Spinal cord (tissue), 10 donors: ENCODE measurements around the gene DUOXA2. TPM values are rescaled to one million over a fixed set of nuclear protein-coding genes. Genes with fewer than 3 reads are reported as not detected.

Experiments
- DNase-seq, 6 donors: peaks; one replicate each; pipeline versions ENCODE4 v3.0.0 to v3.0.0-alpha.2; 2013 to 2015; ENCODE audit warnings: low spot score in 6 of 6, low read depth in 4 of 6
- H3K27ac ChIP-seq: one replicate; pipeline ENCODE4 v1.5.1; 2013; ENCODE audit warnings: low read depth, low read length, control low read depth
- H3K27me3 ChIP-seq: one replicate; pipeline ENCODE4 v1.6.1; 2013; ENCODE audit warnings: low read length; ENCODE audit not compliant: control insufficient read depth, insufficient read depth
- H3K36me3 ChIP-seq: one replicate; pipeline ENCODE4 v1.6.1; 2013; ENCODE audit warnings: low read length; ENCODE audit not compliant: control insufficient read depth, insufficient read depth
- H3K4me1 ChIP-seq: one replicate; pipeline ENCODE4 v1.6.1; 2013; ENCODE audit warnings: low read length; ENCODE audit not compliant: control insufficient read depth, insufficient read depth
- H3K4me3 ChIP-seq: one replicate; pipeline ENCODE4 v1.5.1; 2013; ENCODE audit warnings: low read depth, low read length, control low read depth
- H3K9me3 ChIP-seq: one replicate; pipeline ENCODE4 v1.6.1; 2013; ENCODE audit warnings: low read length; ENCODE audit not compliant: control insufficient read depth, insufficient read depth
- WGBS: methylation state at CpG from one replicate; pipeline ENCODE4 v1.1.5; 2013; ENCODE audit warnings: missing lambda C conversion rate; ENCODE audit not compliant: insufficient coverage; 5-methylcytosine and 5-hydroxymethylcytosine counted together
- polyA plus RNA-seq, 2 donors: library from polyadenylated mRNA; unstranded; fragments of 120-200 nt; gene quantifications; one replicate each; pipeline ENCODE4 v1.2.1, GENCODE V29; 2013; ENCODE audit not compliant: insufficient read length in 2 of 2
- total RNA-seq, 2 donors: library from RNA; depleted of rRNA in 1 of 2; stranded (reverse); fragments of 120-200 nt in 1 of 2; fragments of >200 nt in 1 of 2; gene quantifications; one replicate each; pipeline versions ENCODE4 v1.2.3 to v1.2.4, GENCODE V29; 2013 to 2014
- donor health status: healthy.

DUOXA2 gene
- total and polyA plus RNA-seq, 4 donors: 0.11 TPM; not detected in 3

DNA sequence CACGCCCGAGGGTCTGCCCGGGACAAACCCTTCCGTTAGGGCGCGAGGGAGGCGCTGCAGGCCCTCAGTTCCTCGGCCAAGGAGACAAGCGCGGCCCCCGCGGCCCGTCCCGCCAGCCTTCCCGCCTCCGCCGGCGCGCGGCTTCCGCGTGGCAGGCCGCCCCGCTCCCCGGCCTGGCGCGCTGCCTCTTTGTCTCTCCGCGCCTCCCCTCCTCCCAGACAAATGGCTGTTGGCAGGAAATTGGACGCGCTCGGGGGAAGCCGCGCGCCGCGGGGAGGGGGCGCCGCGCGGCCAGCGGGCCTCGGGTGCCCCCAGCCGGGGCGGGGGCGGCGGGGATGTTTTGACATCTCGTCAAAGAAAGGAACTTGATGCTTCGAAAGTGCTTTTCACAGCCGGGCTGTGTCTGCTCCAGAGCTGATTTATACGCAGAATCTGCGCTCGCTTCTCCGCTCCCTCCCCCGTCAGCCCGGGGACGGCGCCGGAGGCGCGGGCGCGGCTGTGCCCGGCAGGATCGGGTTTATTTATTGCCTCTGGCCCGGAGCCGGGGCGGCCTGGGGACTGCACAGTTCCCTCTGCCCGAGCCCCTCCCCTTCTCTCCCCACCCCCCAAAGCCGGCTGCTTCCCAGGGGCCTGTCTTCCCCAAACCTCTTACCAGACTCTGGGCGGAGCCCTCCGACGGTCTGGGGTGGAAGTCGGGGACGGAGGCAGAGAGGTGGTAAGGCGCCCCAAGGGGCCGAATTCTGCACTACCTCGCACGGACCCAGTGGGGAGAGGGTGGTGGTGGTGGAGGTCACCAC, 52.9 kb downstream of the DUOXA2 start:
- no peaks in the 10 kb centered on the region for H3K27me3 ChIP-seq
- H3K4me1 ChIP-seq: peaks cover 50% of the 10 kb centered on the region
- H3K27ac ChIP-seq: peak overlapping the region; percentile 93
- H3K9me3 ChIP-seq: no peaks in the 10 kb centered on the region
- peaks cover 28% of the 10 kb centered on the region for H3K36me3 ChIP-seq
- H3K4me3 ChIP-seq: peak overlapping the region; percentile 48
- under 1% methylated on average over 68 of the region's 79 CpGs for WGBS
- DNase-seq: peak in 5 of 6 donors; percentile 57 to 97 (median 75)

DNA sequence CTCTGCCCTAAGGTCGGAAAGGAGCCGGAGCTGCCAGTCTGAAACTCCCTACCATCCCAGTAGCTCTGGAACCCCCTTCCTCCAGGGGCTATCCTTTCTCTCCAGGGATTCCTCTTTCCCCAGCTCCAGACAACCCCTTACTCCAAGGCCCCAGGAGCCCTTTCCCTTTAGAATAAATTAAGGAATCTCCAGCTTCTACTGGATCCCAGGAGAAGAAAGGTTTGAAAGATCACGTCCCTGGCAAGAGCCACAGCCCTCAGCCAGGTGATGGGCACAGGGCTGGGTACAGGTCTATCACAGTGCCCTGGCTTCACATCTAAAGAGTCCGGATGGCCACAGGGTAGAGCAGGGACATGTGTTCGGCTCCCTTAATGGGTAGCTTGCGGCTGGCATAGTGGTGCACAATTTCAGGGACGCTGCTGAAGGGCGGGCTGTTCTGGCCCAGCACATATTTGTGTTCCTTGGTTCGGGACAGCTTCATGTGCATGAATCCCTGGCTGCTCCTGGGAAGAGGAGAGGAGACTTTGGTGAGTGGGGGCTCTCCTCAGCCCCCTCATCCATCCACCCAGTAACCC, 53.6 kb downstream of the DUOXA2 start:
- DNase-seq: no peak
- H3K4me1 ChIP-seq: peaks cover 49% of the 10 kb centered on the region
- H3K4me3 ChIP-seq: peak overlapping the region; percentile 48
- H3K36me3 ChIP-seq: peaks cover 31% of the 10 kb centered on the region
- no peaks in the 10 kb centered on the region for H3K9me3 ChIP-seq
- H3K27me3 ChIP-seq: no peaks in the 10 kb centered on the region
- 81% methylated on average over 5 of the region's 9 CpGs for WGBS
- H3K27ac ChIP-seq: peak overlapping the region; percentile 93

Other genes with a start within 250 kb of the DUOXA2 start
- gene TERB2, start 157.6 kb upstream of the DUOXA2 start, total RNA-seq: not detected
- gene TERB2, start 157.6 kb upstream of the DUOXA2 start, polyA plus RNA-seq: not detected
- gene SORD, start 91.1 kb upstream of the DUOXA2 start, total RNA-seq: 10 to 100 TPM; 13.5 to 24.6 TPM
- 10 to 100 TPM; 21.0 to 22.7 TPM for gene SORD, start 91.1 kb upstream of the DUOXA2 start, polyA plus RNA-seq
- under 1 TPM in 1 of 2 donors, not detected in 1; 0.11 TPM for gene DUOX2, start 154 bp upstream of the DUOXA2 start, total RNA-seq
- under 1 TPM in 1 of 2 donors, not detected in 1; 0.08 TPM for gene DUOX2, start 154 bp upstream of the DUOXA2 start, polyA plus RNA-seq
- gene DUOXA1, start 15.6 kb downstream of the DUOXA2 start, total RNA-seq: under 1 TPM in 1 of 2 donors, not detected in 1; 0.11 TPM
- gene DUOXA1, start 15.6 kb downstream of the DUOXA2 start, polyA plus RNA-seq: not detected
- gene DUOX1, start 15.7 kb downstream of the DUOXA2 start, total RNA-seq: under 1 TPM; under 0.01 to 0.22 TPM
- 1 to 10 TPM; 3.3 to 7.1 TPM for gene DUOX1, start 15.7 kb downstream of the DUOXA2 start, polyA plus RNA-seq
- gene SHF, start 73.6 kb downstream of the DUOXA2 start, total RNA-seq: 10 to 100 TPM; 15.2 to 29.1 TPM
- gene SHF, start 73.6 kb downstream of the DUOXA2 start, polyA plus RNA-seq: 10 to 100 TPM; 60.1 to 73.3 TPM
- gene SLC28A2, start 137.9 kb downstream of the DUOXA2 start, total RNA-seq: not detected
- under 1 TPM in 1 of 2 donors, not detected in 1; 0.32 TPM for gene SLC28A2, start 137.9 kb downstream of the DUOXA2 start, polyA plus RNA-seq